Fibroblast of villous mesenchyme (primary cell): ENCODE results near the gene SNCG. TPM values are rescaled to one million over a fixed set of nuclear protein-coding genes. Genes with fewer than 3 reads are reported as not detected.

Source experiments
- DNase-seq: peaks from one replicate; pipeline ENCODE4 v3.0.0-alpha.2; 2010; ENCODE audit warnings: low read depth
- H3K4me3 ChIP-seq: 2 replicates; pipeline ENCODE4 v1.5.1; 2011; ENCODE audit warnings: low read depth, mild to moderate bottlenecking, low read length
- total RNA-seq: library from RNA; depleted of rRNA; stranded (reverse); fragments of >200 nt; gene quantifications from 2 replicates; pipeline ENCODE4 v1.2.3, GENCODE V29; 2012
- TF ChIP-seq, protein P1 (sequence below): IDR thresholded peaks from 2 replicates; pipeline ENCODE4 v1.5.1; 2012; ENCODE audit warnings: low read depth, mild to moderate bottlenecking, low read length; ENCODE audit not compliant: insufficient read depth

Gene SNCG
- total RNA-seq, 1 donor, result 3.5 TPM

DNA sequence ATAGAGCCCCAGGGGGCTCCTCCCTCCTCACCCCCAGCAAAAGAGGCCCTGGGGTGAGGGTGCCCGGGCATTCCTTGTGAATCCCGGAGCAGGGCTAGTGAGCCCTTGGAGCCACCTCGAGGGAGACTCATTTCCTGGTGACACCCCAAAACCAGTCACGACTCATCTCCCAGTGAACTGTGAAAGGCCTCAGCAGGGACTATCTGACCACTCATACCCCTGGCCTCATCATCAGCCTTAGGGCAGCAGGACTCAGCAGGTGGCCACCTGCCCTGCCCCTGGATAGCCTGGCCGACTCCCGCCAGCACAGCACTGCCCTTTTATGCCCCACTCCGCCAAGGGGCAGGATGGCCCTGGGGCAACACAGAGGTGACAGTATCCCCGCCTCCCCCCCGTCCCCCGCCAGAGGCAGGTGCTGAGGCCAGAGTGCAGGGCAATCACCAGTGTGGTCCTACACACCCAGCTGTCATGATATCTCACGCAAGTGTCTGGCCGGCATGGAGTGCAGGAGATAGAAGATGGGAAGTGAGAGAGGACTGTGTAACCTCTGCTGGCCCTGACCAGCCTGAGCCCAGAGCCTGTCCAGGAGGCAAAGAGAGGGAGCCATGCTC is 3.2 kb downstream of the SNCG start:
- TF ChIP-seq, protein P1, sequence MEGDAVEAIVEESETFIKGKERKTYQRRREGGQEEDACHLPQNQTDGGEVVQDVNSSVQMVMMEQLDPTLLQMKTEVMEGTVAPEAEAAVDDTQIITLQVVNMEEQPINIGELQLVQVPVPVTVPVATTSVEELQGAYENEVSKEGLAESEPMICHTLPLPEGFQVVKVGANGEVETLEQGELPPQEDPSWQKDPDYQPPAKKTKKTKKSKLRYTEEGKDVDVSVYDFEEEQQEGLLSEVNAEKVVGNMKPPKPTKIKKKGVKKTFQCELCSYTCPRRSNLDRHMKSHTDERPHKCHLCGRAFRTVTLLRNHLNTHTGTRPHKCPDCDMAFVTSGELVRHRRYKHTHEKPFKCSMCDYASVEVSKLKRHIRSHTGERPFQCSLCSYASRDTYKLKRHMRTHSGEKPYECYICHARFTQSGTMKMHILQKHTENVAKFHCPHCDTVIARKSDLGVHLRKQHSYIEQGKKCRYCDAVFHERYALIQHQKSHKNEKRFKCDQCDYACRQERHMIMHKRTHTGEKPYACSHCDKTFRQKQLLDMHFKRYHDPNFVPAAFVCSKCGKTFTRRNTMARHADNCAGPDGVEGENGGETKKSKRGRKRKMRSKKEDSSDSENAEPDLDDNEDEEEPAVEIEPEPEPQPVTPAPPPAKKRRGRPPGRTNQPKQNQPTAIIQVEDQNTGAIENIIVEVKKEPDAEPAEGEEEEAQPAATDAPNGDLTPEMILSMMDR, result no peak
- H3K4me3 ChIP-seq, result no peak overlapping the region
- no peak for DNase-seq

DNA sequence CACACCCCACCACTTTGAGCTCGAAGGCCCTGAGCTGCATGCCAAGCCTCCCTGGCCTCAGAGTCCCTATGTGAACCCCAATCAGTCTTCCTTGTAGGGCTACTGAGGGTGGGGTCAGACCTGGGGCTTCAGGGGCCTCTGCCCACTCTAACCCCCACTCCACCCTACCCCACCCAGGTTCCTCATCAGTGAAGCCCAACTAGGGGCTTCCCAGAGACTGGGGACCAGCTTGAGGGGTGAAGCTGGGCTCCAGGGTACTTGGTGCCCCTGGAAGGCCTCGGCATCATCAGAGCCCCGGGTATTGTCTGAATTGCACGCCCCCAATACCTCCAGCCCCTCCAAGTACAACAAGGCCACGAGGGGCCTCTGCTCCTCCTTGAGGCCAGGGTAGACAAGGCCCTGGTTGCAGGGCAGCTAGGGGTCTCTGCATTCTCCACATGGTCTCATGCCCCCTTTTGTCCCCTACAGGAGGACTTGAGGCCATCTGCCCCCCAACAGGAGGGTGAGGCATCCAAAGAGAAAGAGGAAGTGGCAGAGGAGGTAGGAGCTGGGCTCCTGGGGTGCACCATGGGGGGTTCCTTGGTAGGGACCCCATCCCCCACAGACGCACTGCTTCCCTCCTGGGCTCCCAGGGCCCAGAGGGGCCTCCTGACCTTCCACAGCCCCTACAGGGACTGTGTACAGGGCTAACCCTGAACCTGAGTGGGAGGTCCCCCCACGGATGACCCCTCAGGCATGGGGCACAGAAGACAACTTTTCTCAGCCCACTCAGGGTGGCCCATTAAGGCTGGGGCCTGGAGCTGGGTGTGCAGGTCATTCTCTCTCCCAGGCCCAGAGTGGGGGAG is 4.0 kb downstream of the SNCG start:
- TF ChIP-seq, protein P1, result no peak
- no peak for DNase-seq
- no peak overlapping the region for H3K4me3 ChIP-seq

DNA sequence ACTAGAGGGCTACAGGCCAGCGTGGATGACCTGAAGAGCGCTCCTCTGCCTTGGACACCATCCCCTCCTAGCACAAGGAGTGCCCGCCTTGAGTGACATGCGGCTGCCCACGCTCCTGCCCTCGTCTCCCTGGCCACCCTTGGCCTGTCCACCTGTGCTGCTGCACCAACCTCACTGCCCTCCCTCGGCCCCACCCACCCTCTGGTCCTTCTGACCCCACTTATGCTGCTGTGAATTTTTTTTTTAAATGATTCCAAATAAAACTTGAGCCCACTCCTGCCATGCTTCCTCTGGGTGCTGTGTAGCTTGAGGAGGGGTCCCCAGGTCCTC is 4.5 kb downstream of the SNCG start:
- no peak overlapping the region for H3K4me3 ChIP-seq
- no peak for DNase-seq
- TF ChIP-seq, protein P1, result no peak

DNA sequence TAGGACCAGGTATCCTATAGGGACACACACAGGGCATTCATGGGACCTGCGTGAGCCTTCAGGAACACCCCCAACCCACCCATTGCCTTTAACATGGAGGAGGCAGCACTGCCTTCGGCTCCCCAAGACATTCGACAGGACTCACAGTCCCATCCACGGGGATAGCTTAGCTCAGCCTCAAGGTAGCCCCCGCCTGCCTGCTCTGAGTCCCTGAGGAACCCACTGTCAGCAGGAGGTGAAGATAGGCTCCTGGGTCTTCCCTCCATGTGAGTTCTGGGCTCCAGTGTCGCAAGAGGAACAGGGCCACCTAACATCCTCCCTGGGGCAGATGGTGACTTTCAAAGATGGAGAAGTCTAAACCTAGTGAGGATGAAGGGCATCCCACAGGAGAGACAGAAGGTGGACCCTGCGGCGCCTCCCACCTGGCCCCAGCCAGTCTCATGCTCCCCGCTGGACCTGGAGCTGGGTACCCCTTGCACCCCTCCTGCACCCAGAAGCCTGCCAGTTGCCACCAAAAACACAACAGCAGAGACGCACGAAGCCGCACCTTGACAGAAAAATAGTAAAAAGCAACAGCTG is 5.0 kb downstream of the SNCG start:
- H3K4me3 ChIP-seq, result no peak overlapping the region
- TF ChIP-seq, protein P1, result no peak
- no peak for DNase-seq

DNA sequence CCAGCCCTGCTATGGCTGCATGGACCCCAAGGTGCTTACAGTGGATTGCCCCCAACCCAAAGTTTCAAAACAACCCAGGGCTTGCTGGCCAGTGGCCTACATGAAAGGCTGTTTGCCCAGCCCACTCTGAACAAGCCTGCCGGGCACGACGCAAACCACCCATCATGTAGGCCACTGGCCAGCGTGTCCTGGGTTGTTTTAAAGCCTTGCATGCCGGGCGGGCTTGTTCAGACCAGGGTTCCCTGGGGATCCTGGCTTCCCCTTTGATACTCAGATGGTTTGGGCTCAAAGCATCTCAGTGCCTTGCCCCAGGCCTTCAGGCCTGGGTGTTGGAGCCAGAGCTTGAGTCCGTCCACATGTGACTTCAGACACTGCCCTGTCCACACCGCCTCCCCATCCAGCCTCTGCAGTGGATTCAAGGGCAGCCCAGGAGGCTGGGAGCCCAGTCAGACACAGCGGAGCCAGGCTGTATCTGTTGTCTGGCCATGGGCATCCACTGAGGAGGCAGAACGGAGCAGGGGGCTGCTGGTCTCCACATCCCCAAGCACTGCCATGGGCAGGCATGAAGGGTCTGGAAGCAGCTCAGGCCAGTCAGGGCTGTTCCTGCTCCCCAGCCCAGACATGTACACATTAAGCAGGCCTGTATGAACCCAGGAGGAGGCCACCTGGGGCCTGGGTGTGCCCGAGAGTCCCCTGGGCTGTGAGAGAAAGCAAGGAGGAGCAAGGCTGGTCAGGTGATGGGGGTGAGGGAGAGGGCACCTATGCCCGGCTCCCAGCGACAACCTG is 5.9 kb downstream of the SNCG start:
- no peak overlapping the region for H3K4me3 ChIP-seq
- no peak for DNase-seq
- TF ChIP-seq, protein P1, result no peak

DNA sequence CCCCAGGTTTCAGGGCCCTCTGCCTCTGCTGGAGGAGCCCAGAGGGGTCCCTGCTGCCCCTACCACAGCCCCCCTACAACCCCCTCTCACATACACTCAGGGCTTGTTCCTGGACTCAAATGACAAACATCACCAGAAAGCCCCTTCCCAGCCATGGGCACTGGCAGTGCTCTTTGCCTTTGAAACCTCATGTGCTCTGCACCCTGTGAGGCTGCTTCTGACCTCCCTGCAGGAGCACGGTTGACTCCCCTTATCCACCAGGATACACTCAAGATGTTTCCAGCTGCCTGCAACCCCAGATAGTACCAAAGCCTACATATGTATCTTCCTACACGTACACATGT is 6.4 kb downstream of the SNCG start:
- TF ChIP-seq, protein P1, result no peak
- DNase-seq, result no peak
- H3K4me3 ChIP-seq, result no peak overlapping the region
